Tibial artery (tissue), 4 donors: Measurements from ENCODE around the gene SEPTIN5.

Source experiments
- DNase-seq, 2 donors: peaks; one replicate each; pipeline ENCODE4 v3.0.0-alpha.2; 2019
- H3K27ac ChIP-seq, 2 donors: fragments of 200-600 bp; sonication (generic) in 1 of 2; 1 replicate in 1 of 2; 2 replicates in 1 of 2; pipeline ENCODE4 v1.5.1; 2018 to 2019; ENCODE audit warnings: mild to moderate bottlenecking in 1 of 2
- H3K27me3 ChIP-seq, 2 donors: fragments of 200-600 bp; sonication (generic) in 1 of 2; one replicate each; pipeline versions ENCODE4 v1.5.1 to v1.6.0; 2016 to 2019
- H3K36me3 ChIP-seq, 3 donors: fragments of 200-600 bp; sonication (generic) in 2 of 3; one replicate each; pipeline ENCODE4 v1.5.1; 2016 to 2019; ENCODE audit warnings: mild to moderate bottlenecking in 2 of 3
- H3K4me1 ChIP-seq, 4 donors: fragments of 200-600 bp; sonication (generic) in 2 of 4; 1 replicate in 3 of 4; 2 replicates in 1 of 4; pipeline ENCODE4 v1.5.1; 2016 to 2019
- H3K4me3 ChIP-seq, 2 donors: fragments of 200-600 bp; sonication (generic) in 1 of 2; 1 replicate in 1 of 2; 2 replicates in 1 of 2; pipeline ENCODE4 v1.5.1; 2018 to 2019; ENCODE audit warnings: mild to moderate bottlenecking in 2 of 2
- H3K9me3 ChIP-seq, 3 donors: fragments of 200-600 bp; sonication (generic) in 1 of 3; one replicate each; pipeline ENCODE4 v1.5.1; 2016 to 2019
- intact Hi-C: fragments of 100-400 bp; cut with DNase I; formaldehyde crosslinking; loops from one replicate; pipeline ENCODE4 v1.15.0; 2023; ENCODE audit warnings: low total_unique reads
- TF ChIP-seq, protein P1 (sequence below), 2 experiments: fragments of 200-600 bp in 1 of 2; fragments of 450-650 bp in 1 of 2; IDR thresholded peaks; one replicate each; pipeline ENCODE4 v1.5.1; 2017 to 2019; ENCODE audit warnings: antibody characterized with exemption in 2 of 2, mild to moderate bottlenecking in 1 of 2, moderate library complexity in 1 of 2

The SEPTIN5 gene

DNA sequence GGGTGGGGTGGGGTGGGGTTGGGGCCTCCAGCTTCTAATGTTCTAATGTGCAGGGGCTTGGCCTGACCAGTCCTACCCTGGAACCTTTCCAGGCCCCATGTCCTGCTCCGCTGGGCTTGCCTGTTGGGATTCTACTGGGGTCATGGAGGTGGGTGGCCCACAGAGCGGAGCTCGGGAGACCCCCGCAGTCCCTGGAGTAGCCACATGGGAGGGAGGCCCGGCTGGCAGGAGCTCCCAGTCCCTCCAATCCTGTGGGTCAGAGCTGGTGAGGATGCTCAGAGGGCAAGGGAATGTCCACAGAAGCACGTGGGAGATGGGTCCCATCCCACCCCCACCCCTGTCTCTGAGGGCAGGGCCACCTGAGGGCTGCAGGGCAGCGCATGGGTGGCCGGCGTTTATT lies 2.9 kb downstream of the SEPTIN5 start:
- intact Hi-C loops: loop anchor here (5.0 to 10.0 kb wide), 3 partner anchors 40 to 422 kb away; partner anchors contain the start of genes CDC45, CLTCL1 and UFD1
- Histone ChIP-seq H3K4me3 (no peak overlapping the region), H3K27ac (peak overlapping the region in 1 of 2 donors; percentile 84), H3K4me1 (peaks cover 0 to 46% (median 38%) of the 10 kb centered on the region in 4 donors), H3K27me3 (peaks cover 0 to 16% of the 10 kb centered on the region in 2 donors), H3K9me3 (no peaks in the 10 kb centered on the region), H3K36me3 (peaks cover 0 to 22% (median 20%) of the 10 kb centered on the region in 3 donors)
- TF ChIP-seq, protein P1, sequence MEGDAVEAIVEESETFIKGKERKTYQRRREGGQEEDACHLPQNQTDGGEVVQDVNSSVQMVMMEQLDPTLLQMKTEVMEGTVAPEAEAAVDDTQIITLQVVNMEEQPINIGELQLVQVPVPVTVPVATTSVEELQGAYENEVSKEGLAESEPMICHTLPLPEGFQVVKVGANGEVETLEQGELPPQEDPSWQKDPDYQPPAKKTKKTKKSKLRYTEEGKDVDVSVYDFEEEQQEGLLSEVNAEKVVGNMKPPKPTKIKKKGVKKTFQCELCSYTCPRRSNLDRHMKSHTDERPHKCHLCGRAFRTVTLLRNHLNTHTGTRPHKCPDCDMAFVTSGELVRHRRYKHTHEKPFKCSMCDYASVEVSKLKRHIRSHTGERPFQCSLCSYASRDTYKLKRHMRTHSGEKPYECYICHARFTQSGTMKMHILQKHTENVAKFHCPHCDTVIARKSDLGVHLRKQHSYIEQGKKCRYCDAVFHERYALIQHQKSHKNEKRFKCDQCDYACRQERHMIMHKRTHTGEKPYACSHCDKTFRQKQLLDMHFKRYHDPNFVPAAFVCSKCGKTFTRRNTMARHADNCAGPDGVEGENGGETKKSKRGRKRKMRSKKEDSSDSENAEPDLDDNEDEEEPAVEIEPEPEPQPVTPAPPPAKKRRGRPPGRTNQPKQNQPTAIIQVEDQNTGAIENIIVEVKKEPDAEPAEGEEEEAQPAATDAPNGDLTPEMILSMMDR (IDR thresholded peaks at IDR 0.05): no peak
- no peak for DNase-seq

DNA sequence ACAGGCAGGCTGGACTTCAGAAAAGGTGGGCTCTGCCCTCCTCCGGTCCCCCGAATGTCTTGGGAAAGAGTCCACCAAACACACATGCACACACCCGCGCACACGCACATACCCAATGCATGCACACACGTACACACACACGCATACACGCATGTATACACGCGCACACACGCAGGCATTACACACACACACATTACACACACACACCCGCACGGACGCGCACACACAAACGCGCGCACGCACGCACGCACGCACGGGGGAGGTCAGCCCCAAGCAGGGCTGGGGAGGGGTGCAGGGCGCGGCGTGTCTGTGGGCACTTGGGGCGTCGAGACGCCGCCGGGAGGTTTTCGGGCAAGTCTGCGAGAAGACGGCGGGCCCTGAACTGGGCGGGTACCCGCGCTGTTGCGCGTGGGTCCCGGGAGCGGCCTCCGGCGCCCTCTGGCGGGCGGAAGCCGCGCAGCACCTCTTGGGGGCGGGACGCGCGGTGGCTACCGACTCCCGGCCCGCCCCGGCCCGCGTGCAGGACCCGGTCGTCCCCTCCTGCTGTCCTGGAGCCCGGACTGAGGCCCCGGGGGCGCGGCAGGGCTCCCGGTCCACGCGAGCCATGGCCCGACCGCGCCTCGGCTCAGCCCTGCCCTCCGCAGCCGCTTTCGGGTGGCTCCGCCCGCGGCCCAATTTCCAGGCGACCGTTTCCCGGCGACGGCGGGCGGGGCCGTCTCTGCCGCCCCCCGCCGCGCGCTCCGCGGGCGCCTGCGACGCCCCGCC lies 3.6 kb downstream of the SEPTIN5 start:
- Histone ChIP-seq H3K4me1 (peaks cover 0 to 46% (median 38%) of the 10 kb centered on the region in 4 donors), H3K9me3 (no peaks in the 10 kb centered on the region), H3K27ac (peak overlapping the region; percentile 84 to 87), H3K4me3 (peak overlapping the region; percentile 68 to 90), H3K27me3 (peaks cover 0 to 16% of the 10 kb centered on the region in 2 donors), H3K36me3 (peaks cover 0 to 29% (median 27%) of the 10 kb centered on the region in 3 donors)
- TF ChIP-seq, protein P1 (IDR thresholded peaks at IDR 0.05): peak; percentile 97 to 98
- intact Hi-C loops: loop anchor here (5.0 to 10.0 kb wide), 3 partner anchors 41 to 423 kb away; partner anchors contain the start of genes CDC45, CLTCL1 and UFD1
- peak; percentile 64 to 88 for DNase-seq

DNA sequence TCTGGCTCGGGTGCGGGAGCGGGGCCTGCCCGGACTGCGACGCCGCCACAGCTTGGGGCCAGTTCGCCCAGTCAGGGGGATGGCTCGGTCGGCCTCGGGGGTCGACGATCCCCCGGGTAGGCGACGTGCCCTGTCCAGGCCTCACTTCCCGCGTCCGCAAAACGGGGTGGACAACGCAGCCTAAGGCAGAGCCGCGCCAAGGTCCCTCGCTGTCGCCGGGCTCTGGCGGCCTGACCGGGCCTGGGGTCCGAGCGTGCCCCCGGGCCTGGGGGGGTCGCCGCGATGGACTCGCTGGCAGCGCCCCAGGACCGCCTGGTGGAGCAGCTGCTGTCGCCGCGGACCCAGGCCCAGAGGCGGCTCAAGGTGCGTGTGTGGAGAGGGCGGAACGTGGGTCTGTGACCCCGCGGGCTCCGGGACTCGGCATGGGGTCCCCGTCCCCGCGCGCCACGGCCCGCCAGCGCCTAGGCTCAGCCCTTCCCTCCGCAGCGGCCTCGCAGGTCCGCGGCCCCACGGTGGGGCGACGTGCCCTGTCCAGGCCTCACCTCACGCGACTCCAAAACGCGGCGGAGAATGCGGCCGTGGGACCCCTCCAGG lies 4.2 kb downstream of the SEPTIN5 start:
- no peak for DNase-seq
- TF ChIP-seq, protein P1 (IDR thresholded peaks at IDR 0.05): no peak
- Histone ChIP-seq H3K4me1 (peaks cover 0 to 45% (median 38%) of the 10 kb centered on the region in 4 donors), H3K27me3 (peaks cover 0 to 12% of the 10 kb centered on the region in 2 donors), H3K36me3 (peaks cover 0 to 32% (median 32%) of the 10 kb centered on the region in 3 donors), H3K4me3 (peak overlapping the region; percentile 68 to 90), H3K9me3 (no peaks in the 10 kb centered on the region), H3K27ac (peak overlapping the region; percentile 84 to 87)
- intact Hi-C loops: loop anchor here (5.0 to 10.0 kb wide), 3 partner anchors 41 to 424 kb away; partner anchors contain the start of genes CDC45, CLTCL1 and UFD1

DNA sequence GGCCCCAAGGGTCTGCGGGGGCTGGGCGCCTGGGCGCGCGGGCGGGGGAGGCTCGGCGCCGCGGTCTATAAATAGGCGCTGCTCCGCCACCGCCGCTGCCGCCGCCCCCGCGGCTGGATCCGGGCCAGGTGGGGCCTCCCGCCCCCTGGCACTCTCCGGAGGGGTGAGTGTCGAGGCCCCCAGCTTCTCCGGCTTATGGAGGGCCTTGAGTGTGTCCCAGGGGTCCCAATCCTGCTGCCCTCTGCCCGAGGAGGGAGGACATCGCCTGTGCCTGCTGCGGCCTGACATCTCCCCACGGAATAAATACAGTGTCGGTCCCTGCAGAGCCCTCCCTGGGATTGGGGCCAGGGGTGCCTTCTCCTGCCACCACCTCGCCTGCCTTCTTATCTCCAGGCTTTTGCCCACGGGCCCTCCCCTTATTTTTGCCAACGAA lies 4.8 kb downstream of the SEPTIN5 start:
- peak overlapping the region; percentile 68 to 90 for H3K4me3 ChIP-seq
- H3K9me3 ChIP-seq: no peaks in the 10 kb centered on the region
- peak overlapping the region; percentile 84 to 87 for H3K27ac ChIP-seq
- TF ChIP-seq, protein P1 (IDR thresholded peaks at IDR 0.05): no peak
- no peak for DNase-seq
- peaks cover 0 to 32% (median 32%) of the 10 kb centered on the region in 3 donors for H3K36me3 ChIP-seq
- intact Hi-C loops: loop anchor here (5.0 to 10.0 kb wide), 3 partner anchors 42 to 424 kb away; partner anchors contain the start of genes CDC45, CLTCL1 and UFD1
- H3K27me3 ChIP-seq: peaks cover 0 to 7% of the 10 kb centered on the region in 2 donors
- peaks cover 0 to 40% (median 34%) of the 10 kb centered on the region in 4 donors for H3K4me1 ChIP-seq

DNA sequence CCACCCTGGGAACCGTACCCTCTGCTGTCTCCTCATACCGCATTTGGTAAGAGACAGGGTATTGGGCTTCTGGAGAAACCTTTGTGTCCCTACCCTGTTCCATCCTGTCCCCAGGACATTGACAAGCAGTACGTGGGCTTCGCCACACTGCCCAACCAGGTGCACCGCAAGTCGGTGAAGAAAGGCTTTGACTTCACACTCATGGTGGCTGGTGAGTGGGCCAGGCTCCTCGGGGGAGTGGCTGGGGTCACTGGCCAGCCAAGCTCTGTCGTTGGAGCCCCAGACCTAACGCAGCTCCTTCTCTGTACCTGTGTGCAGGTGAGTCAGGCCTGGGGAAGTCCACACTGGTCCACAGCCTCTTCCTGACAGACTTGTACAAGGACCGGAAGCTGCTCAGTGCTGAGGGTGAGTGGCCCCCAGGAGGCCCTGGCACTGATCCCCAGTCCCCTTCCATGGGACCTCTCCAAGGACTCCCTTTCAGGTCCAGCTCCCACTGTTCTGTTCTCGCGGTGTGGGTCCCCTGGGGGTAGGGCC lies 5.3 kb downstream of the SEPTIN5 start:
- DNase-seq: no peak
- peaks cover 0 to 6% of the 10 kb centered on the region in 2 donors for H3K27me3 ChIP-seq
- peaks cover 0 to 38% (median 32%) of the 10 kb centered on the region in 4 donors for H3K4me1 ChIP-seq
- H3K4me3 ChIP-seq: peak overlapping the region; percentile 68 to 90
- TF ChIP-seq, protein P1 (IDR thresholded peaks at IDR 0.05): no peak
- peaks cover 0 to 32% (median 32%) of the 10 kb centered on the region in 3 donors for H3K36me3 ChIP-seq
- H3K9me3 ChIP-seq: no peaks in the 10 kb centered on the region
- H3K27ac ChIP-seq: peak overlapping the region; percentile 84 to 87
- intact Hi-C loops: loop anchor here (5.0 to 10.0 kb wide), 4 partner anchors 42 to 425 kb away; partner anchors contain the start of genes CDC45, CLTCL1, GNB1L and RTL10
